Stomach smooth muscle (tissue), 2 donors: ENCODE measurements around the gene CACNA1S.

Experiments used
- H3K27ac ChIP-seq: one replicate; pipeline ENCODE4 v1.7.0; 2013; ENCODE audit warnings: mild to moderate bottlenecking, low read length, inconsistent platforms
- H3K27me3 ChIP-seq, 2 donors: one replicate each; pipeline ENCODE4 v1.7.0; 2013; ENCODE audit warnings: low read length in 2 of 2; ENCODE audit not compliant: insufficient read depth in 2 of 2, control insufficient read depth in 1 of 2
- H3K36me3 ChIP-seq, 2 donors: one replicate each; pipeline ENCODE4 v1.7.0; 2013; ENCODE audit warnings: low read length in 2 of 2; ENCODE audit not compliant: control insufficient read depth in 2 of 2, insufficient read depth in 2 of 2
- H3K4me1 ChIP-seq: one replicate; pipeline ENCODE4 v1.7.0; 2013; ENCODE audit warnings: low read length; ENCODE audit not compliant: control insufficient read depth, insufficient read depth
- H3K4me3 ChIP-seq, 2 donors: one replicate each; pipeline ENCODE4 v1.7.0; 2013; ENCODE audit warnings: low read length in 2 of 2
- H3K9ac ChIP-seq, 2 donors: one replicate each; pipeline ENCODE4 v1.7.0; 2013; ENCODE audit warnings: low read length in 2 of 2, mild to moderate bottlenecking in 1 of 2
- H3K9me3 ChIP-seq, 2 donors: one replicate each; pipeline ENCODE4 v1.7.0; 2013; ENCODE audit warnings: low read length in 2 of 2; ENCODE audit not compliant: control insufficient read depth in 2 of 2
- donor health status: healthy.
- donor health status: Pancreatic carcinoma.

Gene CACNA1S

GRCh38 chr1:201077736-201078135, 34.5 kb downstream of the CACNA1S start:
- no peaks in the 10 kb centered on the region for H3K9me3 ChIP-seq
- no peak overlapping the region for H3K9ac ChIP-seq
- no peaks in the 10 kb centered on the region for H3K4me1 ChIP-seq
- no peak overlapping the region for H3K27ac ChIP-seq
- H3K4me3 ChIP-seq: no peak overlapping the region
- no peaks in the 10 kb centered on the region for H3K27me3 ChIP-seq
- no peaks in the 10 kb centered on the region for H3K36me3 ChIP-seq

- no peaks in the 10 kb centered on the region for H3K36me3 ChIP-seq
- H3K4me3 ChIP-seq: no peak overlapping the region
- H3K9ac ChIP-seq: no peak overlapping the region
- H3K27ac ChIP-seq: no peak overlapping the region
- H3K9me3 ChIP-seq: no peaks in the 10 kb centered on the region
- H3K4me1 ChIP-seq: no peaks in the 10 kb centered on the region
- no peaks in the 10 kb centered on the region for H3K27me3 ChIP-seq
Observed at GRCh38 chr1:201077116-201077515, 35.1 kb downstream of the CACNA1S start.

GRCh38 chr1:201076092-201076491, 36.1 kb downstream of the CACNA1S start:
- Histone ChIP-seq H3K9me3 (no peaks in the 10 kb centered on the region), H3K36me3 (no peaks in the 10 kb centered on the region), H3K27me3 (no peaks in the 10 kb centered on the region), H3K4me1 (no peaks in the 10 kb centered on the region), H3K9ac (no peak overlapping the region), H3K27ac (no peak overlapping the region), H3K4me3 (no peak overlapping the region)

- H3K9me3 ChIP-seq: no peaks in the 10 kb centered on the region
- H3K27me3 ChIP-seq: peaks cover 0 to 3% of the 10 kb centered on the region in 2 donors
- no peak overlapping the region for H3K27ac ChIP-seq
- H3K36me3 ChIP-seq: no peaks in the 10 kb centered on the region
- no peaks in the 10 kb centered on the region for H3K4me1 ChIP-seq
- no peak overlapping the region for H3K9ac ChIP-seq
- H3K4me3 ChIP-seq: no peak overlapping the region
Observed at GRCh38 chr1:201074018-201074417, 38.2 kb downstream of the CACNA1S start.

- H3K27me3 ChIP-seq: peaks cover 0 to 3% of the 10 kb centered on the region in 2 donors
- H3K4me3 ChIP-seq: no peak overlapping the region
- H3K4me1 ChIP-seq: no peaks in the 10 kb centered on the region
- H3K27ac ChIP-seq: no peak overlapping the region
- no peaks in the 10 kb centered on the region for H3K36me3 ChIP-seq
- no peaks in the 10 kb centered on the region for H3K9me3 ChIP-seq
- H3K9ac ChIP-seq: no peak overlapping the region
Observed at GRCh38 chr1:201072922-201073321, 39.3 kb downstream of the CACNA1S start.

- Histone ChIP-seq H3K4me1 (no peaks in the 10 kb centered on the region), H3K9ac (no peak overlapping the region), H3K4me3 (no peak overlapping the region), H3K36me3 (no peaks in the 10 kb centered on the region), H3K27me3 (peaks cover 0 to 3% of the 10 kb centered on the region in 2 donors), H3K27ac (no peak overlapping the region), H3K9me3 (no peaks in the 10 kb centered on the region)
Observed at GRCh38 chr1:201072149-201072548, 40.1 kb downstream of the CACNA1S start.

GRCh38 chr1:201069636-201070035, 42.6 kb downstream of the CACNA1S start:
- Histone ChIP-seq H3K27ac (no peak overlapping the region), H3K27me3 (peaks cover 0 to 3% of the 10 kb centered on the region in 2 donors), H3K9ac (no peak overlapping the region), H3K36me3 (no peaks in the 10 kb centered on the region), H3K4me1 (no peaks in the 10 kb centered on the region), H3K4me3 (no peak overlapping the region), H3K9me3 (no peaks in the 10 kb centered on the region)

- Histone ChIP-seq H3K9me3 (no peaks in the 10 kb centered on the region), H3K36me3 (no peaks in the 10 kb centered on the region), H3K27ac (no peak overlapping the region), H3K4me1 (no peaks in the 10 kb centered on the region), H3K4me3 (no peak overlapping the region), H3K9ac (no peak overlapping the region), H3K27me3 (peaks cover 0 to 3% of the 10 kb centered on the region in 2 donors)
Observed at GRCh38 chr1:201068976-201069375, 43.2 kb downstream of the CACNA1S start.

GRCh38 chr1:201066986-201067385, 45.2 kb downstream of the CACNA1S start:
- no peak overlapping the region for H3K9ac ChIP-seq
- peaks cover 0 to 3% of the 10 kb centered on the region in 2 donors for H3K27me3 ChIP-seq
- no peaks in the 10 kb centered on the region for H3K9me3 ChIP-seq
- H3K27ac ChIP-seq: no peak overlapping the region
- H3K4me3 ChIP-seq: no peak overlapping the region
- no peaks in the 10 kb centered on the region for H3K4me1 ChIP-seq
- H3K36me3 ChIP-seq: no peaks in the 10 kb centered on the region

GRCh38 chr1:201065686-201066085, 46.5 kb downstream of the CACNA1S start:
- Histone ChIP-seq H3K27ac (no peak overlapping the region), H3K9ac (no peak overlapping the region), H3K4me1 (peaks cover 11% of the 10 kb centered on the region), H3K4me3 (no peak overlapping the region), H3K27me3 (peaks cover 0 to 3% of the 10 kb centered on the region in 2 donors), H3K36me3 (no peaks in the 10 kb centered on the region), H3K9me3 (no peaks in the 10 kb centered on the region)

- Histone ChIP-seq H3K4me1 (peaks cover 19% of the 10 kb centered on the region), H3K9me3 (no peaks in the 10 kb centered on the region), H3K27ac (no peak overlapping the region), H3K27me3 (no peaks in the 10 kb centered on the region), H3K36me3 (no peaks in the 10 kb centered on the region), H3K4me3 (no peak overlapping the region), H3K9ac (no peak overlapping the region)
Observed at GRCh38 chr1:201064806-201065205, 47.4 kb downstream of the CACNA1S start.
